Adrenal gland (tissue), 5 donors: ENCODE results near the gene GAN.

Source experiments
- POLR2A ChIP-seq, 2 donors: fragments of 450-650 bp; IDR thresholded peaks; one replicate each; pipeline ENCODE4 v1.6.1; 2017; ENCODE audit warnings: antibody characterized with exemption in 2 of 2, mild to moderate bottlenecking in 2 of 2, moderate library complexity in 1 of 2
- TF ChIP-seq, protein P1 (sequence below), 6 experiments: fragments of 450-650 bp in 4 of 6; fragments of 200-600 bp in 2 of 6; sonication (generic) in 1 of 6; IDR thresholded peaks; 1 replicate in 5 of 6; 2 replicates in 1 of 6; pipeline versions ENCODE4 v1.5.1 to v1.8.0; 2016 to 2021; ENCODE audit warnings: antibody characterized with exemption in 6 of 6, mild to moderate bottlenecking in 2 of 6, moderate library complexity in 1 of 6
- donor health status: DM: no; HTN: no; CAD: no.

DNA sequence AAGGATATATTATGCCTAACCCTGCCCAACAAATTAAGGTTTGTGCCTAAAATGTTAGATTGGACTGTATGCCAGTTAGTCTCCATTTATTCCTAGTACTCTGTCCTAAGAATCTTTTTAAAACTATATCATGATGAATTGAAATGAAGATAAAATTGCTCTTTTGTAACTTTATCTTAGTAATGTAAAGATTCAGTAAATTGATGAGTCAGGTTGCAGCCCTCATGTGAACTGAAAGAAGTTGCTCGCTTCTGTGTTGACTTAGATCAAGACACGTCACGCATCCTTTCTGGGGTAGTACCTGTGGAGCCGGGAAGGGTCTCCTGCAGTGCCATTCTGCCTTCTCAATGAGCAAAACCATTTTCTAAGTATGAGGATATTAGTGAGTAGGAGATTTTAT lies 63.3 kb downstream of the GAN start:
- TF ChIP-seq, protein P1, sequence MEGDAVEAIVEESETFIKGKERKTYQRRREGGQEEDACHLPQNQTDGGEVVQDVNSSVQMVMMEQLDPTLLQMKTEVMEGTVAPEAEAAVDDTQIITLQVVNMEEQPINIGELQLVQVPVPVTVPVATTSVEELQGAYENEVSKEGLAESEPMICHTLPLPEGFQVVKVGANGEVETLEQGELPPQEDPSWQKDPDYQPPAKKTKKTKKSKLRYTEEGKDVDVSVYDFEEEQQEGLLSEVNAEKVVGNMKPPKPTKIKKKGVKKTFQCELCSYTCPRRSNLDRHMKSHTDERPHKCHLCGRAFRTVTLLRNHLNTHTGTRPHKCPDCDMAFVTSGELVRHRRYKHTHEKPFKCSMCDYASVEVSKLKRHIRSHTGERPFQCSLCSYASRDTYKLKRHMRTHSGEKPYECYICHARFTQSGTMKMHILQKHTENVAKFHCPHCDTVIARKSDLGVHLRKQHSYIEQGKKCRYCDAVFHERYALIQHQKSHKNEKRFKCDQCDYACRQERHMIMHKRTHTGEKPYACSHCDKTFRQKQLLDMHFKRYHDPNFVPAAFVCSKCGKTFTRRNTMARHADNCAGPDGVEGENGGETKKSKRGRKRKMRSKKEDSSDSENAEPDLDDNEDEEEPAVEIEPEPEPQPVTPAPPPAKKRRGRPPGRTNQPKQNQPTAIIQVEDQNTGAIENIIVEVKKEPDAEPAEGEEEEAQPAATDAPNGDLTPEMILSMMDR (IDR thresholded peaks at IDR 0.05) = no peak
- no peak for TF ChIP-seq POLR2A (IDR thresholded peaks at IDR 0.05)
